ENCODE measurements around the gene TNK2.

- no peak for TF ChIP-seq ZNF514 (tag by site-specific recombination; IDR thresholded peaks at IDR 0.05)
- TF ChIP-seq ZBTB49 (tag by site-specific recombination; IDR thresholded peaks at IDR 0.05; ENCODE audit: low read depth) = no peak
- TF ChIP-seq ZFP69B (tag by site-specific recombination; IDR thresholded peaks at IDR 0.05) = no peak
- TF ChIP-seq SALL2 (tag by site-specific recombination; IDR thresholded peaks at IDR 0.05; ENCODE audit: borderline replicate concordance) = no peak
- TF ChIP-seq ZNF292 (tag by site-specific recombination; IDR thresholded peaks at IDR 0.05; ENCODE audit: borderline replicate concordance, low read depth) = no peak
- TF ChIP-seq CTCF (tag by site-specific recombination; IDR thresholded peaks at IDR 0.05) = no peak
- no peak for TF ChIP-seq ZBTB44 (tag by site-specific recombination; IDR thresholded peaks at IDR 0.05)
Measured at GRCh38 chr3:195873971-195874370, 34.4 kb downstream of the TNK2 start.

Data from HEK293 (cell line).